Muscle of back (tissue), 11 donors: ENCODE data around the gene CLN5. TPM values are rescaled to one million over a fixed set of nuclear protein-coding genes. Genes with fewer than 3 reads are reported as not detected.

Experiments used
- DNase-seq, 3 donors: peaks; one replicate each; pipeline versions ENCODE4 v3.0.0 to v3.0.0-alpha.2; 2013
- polyA plus RNA-seq, 10 donors: library from polyadenylated mRNA; unstranded; fragments of 120-200 nt; gene quantifications; one replicate each; pipeline ENCODE4 v1.2.1, GENCODE V29; 2013; ENCODE audit not compliant: insufficient read length in 10 of 10

Gene CLN5
- polyA plus RNA-seq, 10 donors, result 15.5 to 23.3 (median 18.4) TPM

GRCh38 chr13:77053192-77053591, 61.3 kb downstream of the CLN5 start:
- no peak for DNase-seq

Other genes starting within 250 kb of the CLN5 start
- 100 to 1,000 TPM; 179 to 277 (median 203) TPM for gene KCTD12, start 105.7 kb upstream of the CLN5 start, polyA plus RNA-seq
- gene ACOD1, start 43.6 kb upstream of the CLN5 start, polyA plus RNA-seq, result not detected
- gene FBXL3, start 35.1 kb downstream of the CLN5 start, polyA plus RNA-seq, result 10 to 100 TPM; 32.5 to 44.6 (median 38.6) TPM